Heart right ventricle (tissue), 16 donors: ENCODE measurements around the gene EBPL. TPM values are rescaled to one million over a fixed set of nuclear protein-coding genes. Genes with fewer than 3 reads are reported as not detected.

Experiments used
- ATAC-seq, 8 donors: fragments of 200-7000 bp; cut with Tn5 transposase; one replicate each; pipeline ENCODE4 v1.9.1; 2020; ENCODE audit warnings: mild to moderate bottlenecking in 8 of 8, moderate library complexity in 8 of 8, moderate number of reproducible peaks in 1 of 8
- DNase-seq, 2 donors: peaks; one replicate each; pipeline ENCODE4 v3.0.0-alpha.2; 2020
- H3K27ac ChIP-seq, 10 donors: fragments of 200-600 bp; sonication (generic) in 2 of 10; one replicate each; pipeline versions ENCODE4 v1.5.0 to v1.8.0; 2020 to 2022; ENCODE audit warnings: mild to moderate bottlenecking in 3 of 10
- H3K27me3 ChIP-seq, 7 donors: fragments of 200-600 bp; one replicate each; pipeline ENCODE4 v1.8.0; 2021 to 2022; ENCODE audit warnings: mild to moderate bottlenecking in 2 of 7
- H3K36me3 ChIP-seq, 9 donors: fragments of 200-600 bp; sonication (generic) in 1 of 9; one replicate each; pipeline versions ENCODE4 v1.5.0 to v1.8.0; 2020 to 2022; ENCODE audit warnings: mild to moderate bottlenecking in 2 of 9
- H3K4me1 ChIP-seq, 9 donors: fragments of 200-600 bp; sonication (generic) in 1 of 9; one replicate each; pipeline versions ENCODE4 v1.5.0 to v1.8.0; 2020 to 2022; ENCODE audit warnings: mild to moderate bottlenecking in 4 of 9
- H3K4me3 ChIP-seq, 10 donors: fragments of 200-600 bp; sonication (generic) in 2 of 10; one replicate each; pipeline versions ENCODE4 v1.5.0 to v1.8.0; 2020 to 2022; ENCODE audit warnings: mild to moderate bottlenecking in 7 of 10, moderate library complexity in 2 of 10
- H3K9me3 ChIP-seq, 11 donors: fragments of 200-600 bp in 10 of 11; sonication (generic) in 2 of 11; one replicate each; pipeline versions ENCODE4 v1.5.0 to v1.8.0; 2013 to 2022; ENCODE audit warnings: mild to moderate bottlenecking in 2 of 11, control low read depth in 1 of 11, moderate library complexity in 1 of 11
- CTCF ChIP-seq, 9 donors: fragments of 200-600 bp; sonication (generic) in 2 of 9; IDR thresholded peaks; one replicate each; pipeline versions ENCODE4 v1.5.0 to v1.8.0; 2021 to 2022; ENCODE audit warnings: antibody characterized with exemption in 9 of 9, mild to moderate bottlenecking in 5 of 9, moderate library complexity in 1 of 9
- WGBS, 2 donors: extraction: QIAGEN DNeasy Blood & Tissue Kit; methylation state at CpG; one replicate each; pipeline ENCODE4 v1.1.7; 2013; ENCODE audit warnings: inconsistent platforms in 1 of 2; 5-methylcytosine and 5-hydroxymethylcytosine counted together
- intact Hi-C, 10 donors: fragments of 100-400 bp; cut with DNase I; formaldehyde crosslinking; loops; one replicate each; pipeline versions ENCODE4 v1.11.1 to v1.14.2; 2022
- long read RNA-seq, 3 donors: library from polyadenylated mRNA; unstranded; transcript quantifications; one replicate each; pipeline ENCODE4 v2.0.0, GENCODE V29; 2020 to 2021
- polyA plus RNA-seq, 2 donors: library from polyadenylated mRNA; stranded (reverse); fragments of 200-250 nt; gene quantifications; one replicate each; pipeline ENCODE4 v1.2.3, GENCODE V29; 2013
- total RNA-seq, 10 donors: library from RNA; stranded (reverse); fragmentation: NEBNext Ultra II Directional in 3 of 10; extraction: Animal tissue kit (Norgen Biotek cat#: 25700) in 3 of 10; gene quantifications; one replicate each; pipeline versions ENCODE4 v1.2.1 to v1.2.4, GENCODE V29; 2021 to 2023
- donor health status: Arrhythmogenic right ventricular cardiomyopathy.
- donor health status: ischemic (EF 13 %, LVEDD 7.1; RV severe dilation, severe dysfunction).
- donor health status: healthy with polysubstance abuse.
- donor health status: DM: no; HTN: yes; CAD: no.
- donor health status: DM: no; HTN: no; CAD: no.
- donor health status: ischemic (EF 25% LVEDD 6.9; RV normal size, moderate dysfunction).
- donor health status: ischemic (EF 25% LVEDD 5.7; RV mildly dilated, moderate dysfunction).
- donor health status: healthy.
- donor health status: DM: yes; HTN: yes; CAD: no.
- donor health status: Ischemic cardiomyopathy.
- donor health status: ischemic (EF 35%, LVEDD 5.7; RV mildly dilated, moderate dysfunction).
- donor health status: nonischemic (EF 11% LVEDD 7.7; RV severe dilation, severe dysfunction).
- donor health status: DM: yes; HTN: yes; CAD: no.
- donor health status: PGD.
- donor health status: ischemic (EF 29% LVEDD 5.4; RV normal size, mild dysfunction).
- donor health status: nonischemic (EF 23%, LVEDD 6.1; RV moderate dilation, normal function).

EBPL gene
- total RNA-seq (1 to 10 TPM; 3.4 to 7.5 (median 5.6) TPM), polyA plus RNA-seq (10 to 100 TPM in 1 of 2 donors, 1 to 10 TPM in 1; 9.7 to 12.1 TPM)
- long read RNA-seq, donor 1, partial matches to known transcripts: 0 of 3 reads
- long read RNA-seq, donor 1, other reads (novel, unspliced or antisense): 0 of 3 reads
- long read RNA-seq, donor 2, partial matches to known transcripts: 0 of 3 reads
- long read RNA-seq, donor 2, other reads (novel, unspliced or antisense): 0 of 3 reads
- long read RNA-seq, donor 3: 0 reads

- WGBS, 2 donors: 1% methylated on average over 64 to 67 of the region's 67 CpGs
- no peak for TF ChIP-seq CTCF (IDR thresholded peaks at IDR 0.05)
- Histone ChIP-seq H3K27me3 (no peaks in the 10 kb centered on the region), H3K27ac (peak within 1 kb of the TSS in 9 of 10 donors; percentile 66 to 88 (median 81)), H3K36me3 (peaks cover 0 to 1% (median 0%) of the 10 kb centered on the region in 9 donors), H3K4me3 (peak within 1 kb of the TSS; percentile 60 to 96 (median 70)), H3K4me1 (peaks cover 0 to 22% (median 9%) of the 10 kb centered on the region in 9 donors), H3K9me3 (no peaks in the 10 kb centered on the region)
- DNase-seq (peak; percentile 93 to 95), ATAC-seq (peak; percentile 98 to 100 (median 99))
- intact Hi-C loops: loop anchor here in 6 of 10 donors (2.0 to 10.0 kb wide), 4 partner anchors 100 to 244 kb away; partner anchors contain the start of genes KPNA3 (in 4 of the 6) and SPRYD7 (in 1 of the 6)
These were observed at the start of gene EBPL for GRCh38 chr13:49690995-49691784. TSS of gene EBPL (minus strand) at chr13:49691486. CDS start at chr13:49691424, 62 bp downstream.

GRCh38 chr13:49740870-49741269 lies 49.6 kb upstream of the EBPL start:
- peaks cover 0 to 9% (median 0%) of the 10 kb centered on the region in 9 donors for H3K4me1 ChIP-seq
- no peaks in the 10 kb centered on the region for H3K27me3 ChIP-seq
- H3K9me3 ChIP-seq: no peaks in the 10 kb centered on the region
- intact Hi-C loops: no loop called here
- no peak for TF ChIP-seq CTCF (IDR thresholded peaks at IDR 0.05)
- H3K27ac ChIP-seq: no peak overlapping the region
- no peak overlapping the region for H3K4me3 ChIP-seq
- peaks cover 0 to 67% (median 9%) of the 10 kb centered on the region in 9 donors for H3K36me3 ChIP-seq
- 87 to 91% methylated on average over 2 of the region's 2 CpGs for WGBS, 2 donors
- DNase-seq (no peak), ATAC-seq (no peak)

- H3K4me3 ChIP-seq: no peak overlapping the region
- intact Hi-C loops: no loop called here
- ATAC-seq (no peak), DNase-seq (no peak)
- H3K27ac ChIP-seq: no peak overlapping the region
- H3K9me3 ChIP-seq: no peaks in the 10 kb centered on the region
- H3K4me1 ChIP-seq: peaks cover 0 to 9% (median 0%) of the 10 kb centered on the region in 9 donors
- H3K36me3 ChIP-seq: peaks cover 0 to 57% (median 4%) of the 10 kb centered on the region in 9 donors
- 89 to 92% methylated on average over 5 of the region's 5 CpGs for WGBS, 2 donors
- no peak for TF ChIP-seq CTCF (IDR thresholded peaks at IDR 0.05)
- H3K27me3 ChIP-seq: no peaks in the 10 kb centered on the region
These were observed 48.4 kb upstream of the EBPL start for GRCh38 chr13:49739498-49740187.
